ENCODE measurements around the gene BRAF.
A peak's percentile ranks its signal among the peaks of the same experiment; 100 is the strongest.
"Not testable (repeated sequence)": the region's sequence is repeated elsewhere in the genome, so short reads cannot be mapped to it uniquely, and the experiment has no call there.

BRAF gene

GRCh38 chr7:140719721-140720120 is 205.0 kb downstream of the BRAF start:
- TF ChIP-seq CTCF (IDR thresholded peaks at IDR 0.05; ENCODE audit: insufficient read depth, low read depth, low read length, missing control alignments), result no peak
- H3K4me3 ChIP-seq (ENCODE audit: low read length), result no peak overlapping the region
- no peak for DNase-seq (ENCODE audit: low read depth)

- TF ChIP-seq CTCF (IDR thresholded peaks at IDR 0.05; ENCODE audit: insufficient read depth, low read depth, low read length, missing control alignments), result no peak
- DNase-seq (ENCODE audit: low read depth), result no peak
- H3K4me3 ChIP-seq (ENCODE audit: low read length), result no peak overlapping the region
Observed at GRCh38 chr7:140714331-140715040, 210.2 kb downstream of the BRAF start.

GRCh38 chr7:140712392-140712791 is 212.3 kb downstream of the BRAF start:
- not testable (repeated sequence) for DNase-seq (ENCODE audit: low read depth); H3K4me3 ChIP-seq (ENCODE audit: low read length)

- H3K4me3 ChIP-seq (ENCODE audit: low read length); DNase-seq (ENCODE audit: low read depth): not testable (repeated sequence)
Observed at GRCh38 chr7:140708764-140709163, 216.0 kb downstream of the BRAF start.

GRCh38 chr7:140707132-140707531 is 217.6 kb downstream of the BRAF start:
- H3K4me3 ChIP-seq (ENCODE audit: low read length), result no peak overlapping the region
- TF ChIP-seq CTCF (IDR thresholded peaks at IDR 0.05; ENCODE audit: insufficient read depth, low read depth, low read length, missing control alignments), result no peak
- DNase-seq (ENCODE audit: low read depth), result no peak

GRCh38 chr7:140704205-140704604 is 220.5 kb downstream of the BRAF start:
- no peak for TF ChIP-seq CTCF (IDR thresholded peaks at IDR 0.05; ENCODE audit: insufficient read depth, low read depth, low read length, missing control alignments)
- no peak overlapping the region for H3K4me3 ChIP-seq (ENCODE audit: low read length)
- no peak for DNase-seq (ENCODE audit: low read depth)

- H3K4me3 ChIP-seq (ENCODE audit: low read length), result no peak overlapping the region
- no peak for TF ChIP-seq CTCF (IDR thresholded peaks at IDR 0.05; ENCODE audit: insufficient read depth, low read depth, low read length, missing control alignments)
- DNase-seq (ENCODE audit: low read depth), result no peak
Observed at GRCh38 chr7:140702774-140703173, 222.0 kb downstream of the BRAF start.

GRCh38 chr7:140698477-140698876 is 226.3 kb downstream of the BRAF start:
- no peak for DNase-seq (ENCODE audit: low read depth)
- H3K4me3 ChIP-seq (ENCODE audit: low read length), result peak overlapping the region; percentile 82
- TF ChIP-seq CTCF (IDR thresholded peaks at IDR 0.05; ENCODE audit: insufficient read depth, low read depth, low read length, missing control alignments), result no peak
